Daoy (cell line): ENCODE measurements around the gene CCDC33. TPM values are rescaled to one million over a fixed set of nuclear protein-coding genes. Genes with fewer than 3 reads are reported as not detected.

Experiments
- DNase-seq: peaks from one replicate; pipeline ENCODE4 v3.0.0-alpha.2; 2015; ENCODE audit warnings: low read depth
- total RNA-seq: library from RNA; depleted of rRNA; stranded (reverse); fragments of >200 nt; shearing (Covaris generic); gene quantifications from 2 replicates; pipeline ENCODE4 v1.2.3, GENCODE V29; 2014

Gene CCDC33
- total RNA-seq, 1 experiment from 2014 or later, result 4.9 TPM

DNA sequence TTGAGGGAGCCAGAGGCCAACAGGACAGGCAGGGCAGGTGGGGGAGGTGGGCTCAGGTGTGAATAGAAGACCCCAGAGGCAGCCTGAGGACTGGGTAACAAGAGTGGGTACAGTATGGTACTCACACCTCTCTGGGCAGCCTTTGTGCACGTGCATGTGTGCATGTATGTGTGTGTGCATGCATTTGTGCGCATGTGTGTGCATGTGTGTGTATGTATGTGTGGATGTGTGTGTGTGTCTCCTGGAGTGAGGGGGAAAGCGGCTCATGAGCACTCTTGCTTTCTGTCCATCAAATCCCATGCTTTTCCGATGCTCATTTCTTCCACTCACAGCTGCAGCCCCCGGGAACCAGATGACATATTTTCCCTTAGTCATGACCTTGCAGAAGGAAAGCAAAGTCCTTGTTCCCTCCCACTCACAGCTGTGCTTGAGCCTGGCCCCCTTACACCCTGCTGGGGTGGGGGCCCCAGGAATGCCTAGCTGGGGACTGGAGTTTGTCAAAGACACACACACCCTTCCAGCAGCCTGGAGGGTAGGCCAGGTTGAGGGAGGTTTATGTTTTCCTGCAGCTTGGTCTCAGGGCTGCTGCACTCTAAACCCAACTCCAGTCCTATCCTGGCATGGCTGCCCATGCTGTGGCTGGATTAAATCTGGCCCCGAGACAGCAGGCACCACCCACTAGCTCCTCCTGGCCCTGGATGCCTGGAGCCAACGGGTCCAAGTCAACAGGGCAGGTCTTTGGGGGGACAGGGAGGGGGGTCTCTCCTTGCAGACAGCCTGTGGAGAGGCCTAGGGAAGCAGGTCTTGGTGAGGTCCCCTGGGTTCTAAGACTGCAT is 22.5 kb downstream of the CCDC33 start:
- no peak for DNase-seq

DNA sequence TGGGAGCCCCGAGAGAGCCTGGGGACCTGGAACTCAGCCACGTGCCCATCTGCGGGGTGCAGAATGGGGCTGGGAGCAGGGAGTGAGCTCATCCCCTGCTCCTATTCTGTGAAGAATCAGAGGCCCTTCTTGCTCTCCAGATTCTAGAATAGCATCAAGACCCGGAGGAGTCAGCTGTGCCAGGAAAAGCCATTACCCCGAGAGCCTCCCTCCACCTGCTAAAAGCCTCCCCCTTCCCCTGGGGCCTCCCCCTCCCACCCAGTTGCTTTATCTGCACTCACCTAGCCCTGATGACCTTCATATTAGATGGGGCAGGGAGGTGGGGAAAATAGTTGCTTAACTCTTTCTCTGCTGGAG is 23.1 kb downstream of the CCDC33 start:
- DNase-seq, result no peak

DNA sequence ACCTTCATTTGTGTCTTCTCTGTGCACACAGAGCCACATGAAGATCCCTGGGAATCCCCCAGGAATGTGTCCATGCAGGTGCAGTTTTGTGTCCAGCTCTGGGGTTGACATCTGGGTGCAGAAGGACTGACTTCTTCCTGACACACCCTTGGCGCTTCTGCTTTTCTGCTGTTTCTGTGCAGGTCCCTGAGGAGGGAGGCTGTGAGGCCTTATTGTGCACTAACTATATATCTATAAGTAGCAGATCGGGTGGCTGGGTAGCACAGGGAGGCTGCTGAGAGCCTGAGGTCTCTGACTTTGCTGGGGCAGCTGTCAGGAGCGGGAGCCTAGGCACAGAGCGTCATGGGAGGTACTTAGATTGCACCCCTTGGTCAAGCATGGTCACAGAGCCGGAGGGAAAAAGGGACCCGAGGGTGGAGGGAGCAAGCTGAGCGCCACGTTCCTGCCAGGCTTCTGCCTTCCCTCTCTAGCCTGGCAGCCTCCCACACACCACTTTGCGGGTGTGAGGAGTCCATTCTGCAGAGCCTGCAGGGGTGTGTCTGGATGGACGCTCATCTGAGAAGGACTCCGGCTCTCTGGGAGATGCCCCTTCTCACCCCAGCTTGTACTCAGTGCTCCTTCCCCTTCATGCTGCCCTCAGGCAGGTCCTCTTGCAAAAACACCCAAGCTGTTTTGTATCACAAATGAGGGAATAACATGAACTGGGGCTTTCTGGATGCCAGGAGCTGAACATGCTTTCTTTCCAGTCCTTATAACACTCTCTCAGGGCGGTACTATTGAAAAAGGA is 23.9 kb downstream of the CCDC33 start:
- DNase-seq, result no peak

GRCh38 chr15:74261041-74261440 is 24.9 kb downstream of the CCDC33 start:
- no peak for DNase-seq

GRCh38 chr15:74261685-74262084 is 25.6 kb downstream of the CCDC33 start:
- no peak for DNase-seq

- no peak for DNase-seq
Observed at GRCh38 chr15:74262151-74262550, 26.0 kb downstream of the CCDC33 start.

DNA sequence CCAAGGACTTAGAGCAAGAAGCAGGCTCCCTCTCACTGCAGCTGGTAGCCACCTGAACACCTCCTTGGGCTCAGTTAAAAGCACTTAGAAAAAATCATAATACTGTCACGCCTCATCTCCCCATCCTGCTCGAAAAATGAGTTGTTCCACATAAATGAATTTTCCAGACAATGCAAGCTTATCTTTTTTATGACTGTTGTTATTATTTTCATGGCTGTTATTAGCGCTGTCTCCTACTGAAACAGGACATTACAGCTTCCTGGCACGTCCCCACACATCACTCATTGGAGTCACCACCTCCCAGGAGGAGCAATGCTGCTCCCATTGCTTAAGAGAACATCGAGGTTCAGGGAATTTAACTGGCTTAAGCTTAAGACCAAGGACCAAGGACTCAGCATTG is 26.5 kb downstream of the CCDC33 start:
- no peak for DNase-seq

- DNase-seq, result no peak
Observed at GRCh38 chr15:74263466-74263865, 27.3 kb downstream of the CCDC33 start.

- no peak for DNase-seq
Observed at GRCh38 chr15:74264081-74264501, 28.0 kb downstream of the CCDC33 start.

DNA sequence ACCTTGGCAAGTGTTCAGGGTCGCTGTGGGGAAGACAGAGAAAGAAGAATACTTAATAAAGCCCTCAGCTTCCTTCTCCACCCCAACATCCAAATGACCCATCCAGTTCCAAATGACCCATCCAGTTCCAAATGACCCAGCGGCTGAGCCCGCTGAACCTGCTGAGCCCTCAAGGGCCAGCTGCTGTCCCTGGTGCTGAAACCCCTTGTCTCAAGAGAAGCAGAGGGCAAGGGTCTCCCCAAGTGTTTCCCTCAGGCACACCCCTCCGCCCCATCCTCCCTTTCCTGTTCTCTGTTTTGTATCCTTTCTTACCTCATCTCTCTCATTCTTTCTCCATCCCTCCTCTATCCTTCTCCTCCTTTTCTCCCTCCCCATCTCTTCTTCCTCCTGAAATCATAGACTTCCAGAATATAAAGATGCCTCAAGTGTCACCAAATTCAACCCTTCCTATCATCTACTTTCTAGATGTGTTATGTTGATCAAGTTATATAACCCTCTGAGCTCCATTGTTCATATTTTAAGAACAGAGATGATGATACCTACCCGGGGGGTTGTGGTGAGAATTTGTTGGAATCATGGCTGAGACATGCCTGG is 29.0 kb downstream of the CCDC33 start:
- peak; percentile 51 for DNase-seq

DNA sequence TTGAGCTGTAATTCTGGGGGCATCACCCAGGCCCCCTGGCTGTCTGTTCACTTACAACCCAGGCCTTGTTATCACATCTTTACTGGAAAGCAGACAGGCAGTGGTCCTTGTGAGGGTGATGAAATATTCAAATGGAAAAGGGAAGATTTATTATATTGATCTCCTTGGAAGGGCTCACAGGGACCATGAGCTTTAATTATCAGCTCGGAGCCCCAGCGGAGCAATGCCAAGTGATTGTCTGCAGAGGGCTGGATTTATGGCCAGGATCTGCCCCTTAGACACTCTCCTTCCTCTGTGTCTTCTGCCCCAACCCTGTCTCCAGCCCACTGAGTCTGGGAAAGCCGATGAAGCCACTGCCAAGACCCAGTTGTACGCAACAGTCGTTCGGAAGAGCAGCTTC is 31.9 kb downstream of the CCDC33 start:
- DNase-seq, result no peak

DNA sequence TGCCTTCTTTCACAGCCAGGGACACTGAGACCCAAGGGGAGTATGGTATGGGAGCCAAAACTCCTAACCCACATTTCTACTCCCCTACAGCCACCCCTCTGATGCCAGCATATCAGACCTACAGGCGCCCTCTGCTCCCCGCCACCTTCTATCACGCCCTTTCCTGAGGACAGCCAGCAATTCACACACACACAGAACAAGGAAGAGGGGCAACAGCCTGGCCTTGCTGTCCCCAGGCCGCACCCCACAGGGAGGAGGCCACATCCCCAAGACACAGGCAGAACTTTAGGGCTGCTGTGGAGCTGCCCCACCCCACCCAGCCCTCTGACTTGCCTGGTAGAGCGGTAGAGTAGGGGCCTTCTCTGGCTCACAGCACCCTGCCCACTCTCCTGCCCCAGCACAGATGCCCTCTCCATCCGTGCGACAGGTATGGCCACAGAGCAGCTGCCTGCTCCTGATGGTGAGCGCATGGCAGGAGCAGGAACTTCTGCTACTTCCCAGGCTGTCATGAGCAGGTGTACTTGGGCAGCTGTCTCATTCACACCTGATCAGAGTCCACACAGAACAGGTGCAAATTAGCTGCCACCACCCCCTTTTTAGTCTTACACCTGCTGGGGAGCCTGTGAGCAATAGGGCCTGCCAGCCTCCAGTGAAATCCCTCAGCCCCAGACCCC is 33.4 kb downstream of the CCDC33 start:
- no peak for DNase-seq

GRCh38 chr15:74270155-74270554 is 34.0 kb downstream of the CCDC33 start:
- DNase-seq, result no peak

DNA sequence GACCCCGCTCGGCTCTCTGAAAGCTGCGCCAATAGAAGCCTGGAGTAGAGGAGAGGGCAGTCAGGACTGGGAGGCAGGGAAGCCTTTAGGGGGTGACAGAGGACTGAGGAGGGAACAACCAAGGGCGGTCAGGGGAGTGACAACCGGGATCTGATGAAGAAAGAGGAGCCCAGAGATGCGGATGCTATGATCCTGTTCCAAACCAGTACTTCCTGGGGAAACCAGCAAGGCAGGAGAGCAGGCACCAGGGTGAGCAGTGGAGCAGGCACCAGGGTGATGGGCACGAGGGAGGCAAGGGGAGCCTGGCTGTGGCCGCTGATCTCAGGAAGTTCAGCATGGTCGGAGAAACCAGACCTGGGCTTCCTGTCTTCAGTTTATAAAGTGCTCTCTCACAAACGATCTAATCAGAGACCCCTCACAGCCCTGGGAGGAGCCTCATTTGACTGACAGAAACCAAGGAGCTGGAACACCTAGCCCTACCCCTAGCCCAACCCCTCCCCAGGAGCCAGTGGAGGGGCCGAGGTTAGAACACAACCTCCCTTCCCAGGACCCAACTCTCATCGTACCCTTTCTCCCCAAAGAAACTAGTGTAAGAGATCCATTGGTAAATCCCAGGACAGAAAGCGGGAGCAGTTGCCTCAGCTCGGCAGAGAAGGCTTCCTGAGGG is 34.9 kb downstream of the CCDC33 start:
- no peak for DNase-seq

- DNase-seq, result peak; percentile 27
Observed at GRCh38 chr15:74272812-74273211, 36.7 kb downstream of the CCDC33 start.

- DNase-seq, result no peak
Observed at GRCh38 chr15:74274470-74275038, 38.4 kb downstream of the CCDC33 start.

GRCh38 chr15:74275957-74276356 is 39.8 kb downstream of the CCDC33 start:
- peak; percentile 48 for DNase-seq

GRCh38 chr15:74276560-74276959 is 40.4 kb downstream of the CCDC33 start:
- no peak for DNase-seq

DNA sequence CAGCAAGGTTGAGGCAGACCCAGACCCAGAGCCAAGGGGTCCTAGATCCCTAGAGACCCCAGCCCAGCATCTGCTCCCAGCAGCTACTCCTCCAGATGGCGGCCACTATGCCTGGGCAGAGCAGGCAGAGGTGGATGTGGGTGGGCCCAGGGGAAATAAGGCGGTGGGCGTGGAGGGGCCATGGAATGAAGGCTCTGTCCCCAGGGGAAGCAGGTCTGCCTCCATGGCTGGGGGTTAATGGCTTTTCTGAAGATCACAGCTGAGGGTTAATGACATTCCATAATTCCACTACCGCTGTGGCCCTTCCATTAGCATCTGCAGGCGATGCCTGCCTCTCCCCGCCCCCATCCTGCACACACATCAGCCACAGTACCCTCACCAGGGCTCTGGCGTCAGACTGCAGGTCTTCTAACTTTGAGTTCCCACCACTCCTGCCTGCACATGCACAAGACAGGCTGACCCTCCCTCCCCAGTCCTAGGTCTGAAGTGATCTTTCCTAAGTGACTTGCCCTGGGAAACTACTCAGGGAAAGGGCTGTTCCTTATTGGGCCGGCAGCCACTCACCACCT is 41.2 kb downstream of the CCDC33 start:
- DNase-seq, result no peak

GRCh38 chr15:74278207-74278606 is 42.1 kb downstream of the CCDC33 start:
- DNase-seq, result no peak
